Type B pancreatic cell (in vitro differentiated cells): Measurements from ENCODE around the gene MSANTD1. TPM values are rescaled to one million over a fixed set of nuclear protein-coding genes. Genes with fewer than 3 reads are reported as not detected.

Experiments
- DNase-seq: peaks from one replicate; pipeline ENCODE4 v3.0.0; 2021; ENCODE audit warnings: mixed read lengths; ENCODE audit not compliant: unreplicated experiment; ENCODE audit errors: extremely low spot score
- H3K27ac Mint-ChIP-seq: 2 replicates; pipeline ENCODE4 v1.8.0; 2021; ENCODE audit warnings: mild to moderate bottlenecking, mixed read lengths
- H3K27me3 Mint-ChIP-seq: 2 replicates; pipeline ENCODE4 v1.8.0; 2021; ENCODE audit warnings: mixed read lengths
- H3K36me3 Mint-ChIP-seq: 2 replicates; pipeline ENCODE4 v1.8.0; 2021; ENCODE audit warnings: mixed read lengths
- H3K4me1 Mint-ChIP-seq: one replicate; pipeline ENCODE4 v1.8.0; 2021; ENCODE audit warnings: mixed read lengths; ENCODE audit not compliant: unreplicated experiment
- H3K4me3 Mint-ChIP-seq: 2 replicates; pipeline ENCODE4 v1.8.0; 2021; ENCODE audit warnings: mild to moderate bottlenecking, mixed read lengths
- H3K9me3 Mint-ChIP-seq: 2 replicates; pipeline ENCODE4 v1.8.0; 2021; ENCODE audit warnings: mixed read lengths
- total RNA-seq: library from RNA; stranded (reverse); gene quantifications from 2 replicates; pipeline ENCODE4 v1.2.1, GENCODE V29; 2021; ENCODE audit warnings: low replicate concordance
- TF ChIP-seq, protein P1 (sequence below): fragments of 200-600 bp; sonication (generic); conservative IDR thresholded peaks from 2 replicates; pipeline ENCODE4 v1.5.0; 2021; ENCODE audit warnings: antibody characterized with exemption, mild to moderate bottlenecking

The MSANTD1 gene
- total RNA-seq, 1 donor from 2014 or later = 1.4 TPM

DNA sequence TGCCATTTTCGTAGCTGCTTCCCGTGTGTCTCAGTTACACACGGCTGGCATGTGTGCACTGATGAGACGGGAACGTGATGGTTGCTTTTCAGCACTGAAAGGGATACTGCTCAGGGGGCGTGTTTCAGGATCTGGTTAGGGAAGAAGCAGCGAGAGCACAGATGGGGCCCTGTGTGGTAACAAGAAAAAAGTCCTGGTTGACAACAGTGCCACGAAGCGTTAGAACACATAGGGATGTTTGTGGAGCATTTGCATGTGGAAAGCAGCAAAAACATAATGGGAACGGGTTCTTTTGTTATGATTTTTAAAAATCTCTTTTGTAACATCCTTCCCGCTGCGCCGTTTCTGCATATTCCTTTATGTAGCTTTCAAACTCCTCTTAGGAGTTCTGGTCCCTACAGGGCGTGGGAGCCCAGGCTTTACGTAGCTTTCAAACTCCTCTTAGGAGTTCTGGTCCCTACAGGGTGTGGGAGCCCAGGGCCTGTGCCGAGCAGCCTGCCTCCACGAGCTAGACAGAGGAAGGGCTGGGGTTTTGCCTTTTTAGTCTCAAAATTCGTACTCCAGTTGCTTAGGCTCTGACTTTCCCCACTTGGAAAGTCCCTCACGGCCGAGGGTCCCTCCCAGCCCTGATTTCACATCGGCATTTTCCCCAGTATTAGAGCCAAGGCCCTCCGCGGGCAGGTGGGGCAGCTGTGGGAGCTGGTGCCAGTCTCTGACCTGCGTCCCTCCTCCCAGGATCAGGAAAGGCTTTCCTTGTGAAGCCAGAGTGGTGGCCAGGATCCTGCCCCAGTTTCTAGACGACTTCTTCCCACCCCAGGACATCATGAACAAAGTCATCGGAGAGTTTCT, 11.0 kb upstream of the MSANTD1 start:
- Mint-ChIP-seq H3K4me1 (peaks cover 4% of the 10 kb centered on the region), H3K27ac (no peak overlapping the region), H3K36me3 (peaks cover 15% of the 10 kb centered on the region), H3K27me3 (no peaks in the 10 kb centered on the region), H3K9me3 (no peaks in the 10 kb centered on the region), H3K4me3 (no peak overlapping the region)
- TF ChIP-seq, protein P1, sequence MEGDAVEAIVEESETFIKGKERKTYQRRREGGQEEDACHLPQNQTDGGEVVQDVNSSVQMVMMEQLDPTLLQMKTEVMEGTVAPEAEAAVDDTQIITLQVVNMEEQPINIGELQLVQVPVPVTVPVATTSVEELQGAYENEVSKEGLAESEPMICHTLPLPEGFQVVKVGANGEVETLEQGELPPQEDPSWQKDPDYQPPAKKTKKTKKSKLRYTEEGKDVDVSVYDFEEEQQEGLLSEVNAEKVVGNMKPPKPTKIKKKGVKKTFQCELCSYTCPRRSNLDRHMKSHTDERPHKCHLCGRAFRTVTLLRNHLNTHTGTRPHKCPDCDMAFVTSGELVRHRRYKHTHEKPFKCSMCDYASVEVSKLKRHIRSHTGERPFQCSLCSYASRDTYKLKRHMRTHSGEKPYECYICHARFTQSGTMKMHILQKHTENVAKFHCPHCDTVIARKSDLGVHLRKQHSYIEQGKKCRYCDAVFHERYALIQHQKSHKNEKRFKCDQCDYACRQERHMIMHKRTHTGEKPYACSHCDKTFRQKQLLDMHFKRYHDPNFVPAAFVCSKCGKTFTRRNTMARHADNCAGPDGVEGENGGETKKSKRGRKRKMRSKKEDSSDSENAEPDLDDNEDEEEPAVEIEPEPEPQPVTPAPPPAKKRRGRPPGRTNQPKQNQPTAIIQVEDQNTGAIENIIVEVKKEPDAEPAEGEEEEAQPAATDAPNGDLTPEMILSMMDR = no peak
- no peak for DNase-seq

DNA sequence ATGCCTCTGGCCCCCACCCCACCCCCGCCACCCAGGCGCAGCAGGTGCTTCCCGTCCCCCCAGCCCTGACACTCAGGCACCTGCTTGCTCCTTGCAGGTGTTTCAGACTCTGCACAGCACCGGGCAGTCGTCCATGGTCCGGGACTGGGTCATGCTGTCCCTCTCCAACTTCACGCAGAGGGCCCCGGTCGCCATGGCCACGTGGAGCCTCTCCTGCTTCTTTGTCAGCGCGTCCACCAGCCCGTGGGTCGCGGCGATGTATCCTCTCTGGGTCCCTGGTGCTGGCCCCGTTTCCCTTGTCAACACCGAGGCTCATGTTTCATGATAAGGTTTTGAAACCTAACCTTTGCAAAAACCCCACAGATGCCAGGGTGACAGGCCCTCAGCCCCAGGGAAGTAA, 10.2 kb upstream of the MSANTD1 start:
- Mint-ChIP-seq H3K4me3 (no peak overlapping the region), H3K27me3 (no peaks in the 10 kb centered on the region), H3K9me3 (no peaks in the 10 kb centered on the region), H3K27ac (no peak overlapping the region), H3K36me3 (peaks cover 13% of the 10 kb centered on the region), H3K4me1 (peaks cover 4% of the 10 kb centered on the region)
- TF ChIP-seq, protein P1 = no peak
- DNase-seq = no peak

DNA sequence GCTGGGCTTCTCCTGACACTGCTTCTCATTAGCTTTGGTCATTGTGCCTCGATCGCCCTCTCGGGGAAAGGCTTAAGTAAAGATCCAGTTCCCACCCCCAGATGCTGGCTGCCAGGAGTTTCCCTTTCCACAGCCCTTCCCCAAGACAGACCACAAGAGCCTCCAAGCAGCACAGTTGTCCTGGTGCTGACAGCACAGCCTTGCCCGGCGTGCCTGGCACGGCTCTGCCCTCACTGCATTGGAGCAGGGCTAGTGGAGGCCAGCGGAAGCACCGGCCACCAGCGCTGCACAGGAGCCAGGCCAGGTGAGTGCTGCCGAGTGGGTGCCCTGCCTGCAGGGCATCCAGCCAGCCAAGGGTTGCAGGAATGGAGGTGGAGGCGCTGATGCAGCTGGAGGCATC, 9.7 kb upstream of the MSANTD1 start:
- DNase-seq = no peak
- H3K9me3 Mint-ChIP-seq = no peaks in the 10 kb centered on the region
- no peaks in the 10 kb centered on the region for H3K27me3 Mint-ChIP-seq
- TF ChIP-seq, protein P1 = no peak
- no peak overlapping the region for H3K27ac Mint-ChIP-seq
- H3K4me1 Mint-ChIP-seq = peaks cover 4% of the 10 kb centered on the region
- no peak overlapping the region for H3K4me3 Mint-ChIP-seq
- H3K36me3 Mint-ChIP-seq = peaks cover 9% of the 10 kb centered on the region

DNA sequence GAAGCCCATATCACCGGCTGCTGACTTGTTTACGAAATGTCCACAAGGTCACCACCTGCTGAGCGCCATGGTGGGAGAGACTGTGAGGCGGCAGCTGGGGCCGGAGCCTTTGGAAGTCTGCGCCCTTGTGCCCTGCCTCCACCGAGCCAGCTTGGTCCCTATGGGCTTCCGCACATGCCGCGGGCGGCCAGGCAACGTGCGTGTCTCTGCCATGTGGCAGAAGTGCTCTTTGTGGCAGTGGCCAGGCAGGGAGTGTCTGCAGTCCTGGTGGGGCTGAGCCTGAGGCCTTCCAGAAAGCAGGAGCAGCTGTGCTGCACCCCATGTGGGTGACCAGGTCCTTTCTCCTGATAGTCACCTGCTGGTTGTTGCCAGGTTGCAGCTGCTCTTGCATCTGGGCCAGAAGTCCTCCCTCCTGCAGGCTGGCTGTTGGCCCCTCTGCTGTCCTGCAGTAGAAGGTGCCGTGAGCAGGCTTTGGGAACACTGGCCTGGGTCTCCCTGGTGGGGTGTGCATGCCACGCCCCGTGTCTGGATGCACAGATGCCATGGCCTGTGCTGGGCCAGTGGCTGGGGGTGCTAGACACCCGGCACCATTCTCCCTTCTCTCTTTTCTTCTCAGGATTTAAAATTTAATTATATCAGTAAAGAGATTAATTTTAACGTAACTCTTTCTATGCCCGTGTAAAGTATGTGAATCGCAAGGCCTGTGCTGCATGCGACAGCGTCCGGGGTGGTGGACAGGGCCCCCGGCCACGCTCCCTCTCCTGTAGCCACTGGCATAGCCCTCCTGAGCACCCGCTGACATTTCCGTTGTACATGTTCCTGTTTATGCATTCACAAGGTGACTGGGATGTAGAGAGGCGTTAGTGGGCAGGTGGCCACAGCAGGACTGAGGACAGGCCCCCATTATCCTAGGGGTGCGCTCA, 8.7 kb upstream of the MSANTD1 start:
- H3K4me3 Mint-ChIP-seq = no peak overlapping the region
- peak overlapping the region; percentile 66 for H3K27ac Mint-ChIP-seq
- no peaks in the 10 kb centered on the region for H3K27me3 Mint-ChIP-seq
- no peaks in the 10 kb centered on the region for H3K9me3 Mint-ChIP-seq
- TF ChIP-seq, protein P1 = no peak
- peaks cover 7% of the 10 kb centered on the region for H3K36me3 Mint-ChIP-seq
- DNase-seq = no peak
- H3K4me1 Mint-ChIP-seq = peaks cover 4% of the 10 kb centered on the region

DNA sequence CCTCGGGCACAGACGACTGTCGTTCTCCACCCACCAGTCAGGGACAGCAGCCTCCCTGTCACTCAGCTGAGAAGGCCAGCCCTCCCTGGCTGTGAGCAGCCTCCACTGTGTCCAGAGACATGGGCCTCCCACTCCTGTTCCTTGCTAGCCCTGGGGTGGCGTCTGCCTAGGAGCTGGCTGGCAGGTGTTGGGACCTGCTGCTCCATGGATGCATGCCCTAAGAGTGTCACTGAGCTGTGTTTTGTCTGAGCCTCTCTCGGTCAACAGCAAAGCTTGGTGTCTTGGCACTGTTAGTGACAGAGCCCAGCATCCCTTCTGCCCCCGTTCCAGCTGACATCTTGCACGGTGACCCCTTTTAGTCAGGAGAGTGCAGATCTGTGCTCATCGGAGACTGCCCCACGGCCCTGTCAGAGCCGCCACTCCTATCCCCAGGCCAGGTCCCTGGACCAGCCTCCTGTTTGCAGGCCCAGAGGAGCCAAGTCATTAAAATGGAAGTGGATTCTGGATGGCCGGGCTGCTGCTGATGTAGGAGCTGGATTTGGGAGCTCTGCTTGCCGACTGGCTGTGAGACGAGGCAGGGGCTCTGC, 7.9 kb upstream of the MSANTD1 start:
- H3K9me3 Mint-ChIP-seq = no peaks in the 10 kb centered on the region
- peak overlapping the region; percentile 66 for H3K27ac Mint-ChIP-seq
- H3K36me3 Mint-ChIP-seq = peaks cover 7% of the 10 kb centered on the region
- TF ChIP-seq, protein P1 = no peak
- H3K27me3 Mint-ChIP-seq = no peaks in the 10 kb centered on the region
- H3K4me3 Mint-ChIP-seq = no peak overlapping the region
- DNase-seq = no peak
- H3K4me1 Mint-ChIP-seq = peaks cover 4% of the 10 kb centered on the region
